Testis (tissue), 2 donors: ENCODE measurements around the gene STXBP6.

Experiments
- POLR2A ChIP-seq: fragments of 450-650 bp; IDR thresholded peaks from one replicate; pipeline ENCODE4 v1.6.1; 2017; ENCODE audit warnings: antibody characterized with exemption, mild to moderate bottlenecking, moderate library complexity
- TF ChIP-seq, protein P1 (sequence below), 3 experiments: fragments of 450-650 bp in 2 of 3; fragments of 200-600 bp in 1 of 3; sonication (generic) in 1 of 3; IDR thresholded peaks; one replicate each; pipeline ENCODE4 v1.5.1; 2016 to 2019; ENCODE audit warnings: antibody characterized with exemption in 3 of 3, mild to moderate bottlenecking in 2 of 3, moderate library complexity in 1 of 3

DNA sequence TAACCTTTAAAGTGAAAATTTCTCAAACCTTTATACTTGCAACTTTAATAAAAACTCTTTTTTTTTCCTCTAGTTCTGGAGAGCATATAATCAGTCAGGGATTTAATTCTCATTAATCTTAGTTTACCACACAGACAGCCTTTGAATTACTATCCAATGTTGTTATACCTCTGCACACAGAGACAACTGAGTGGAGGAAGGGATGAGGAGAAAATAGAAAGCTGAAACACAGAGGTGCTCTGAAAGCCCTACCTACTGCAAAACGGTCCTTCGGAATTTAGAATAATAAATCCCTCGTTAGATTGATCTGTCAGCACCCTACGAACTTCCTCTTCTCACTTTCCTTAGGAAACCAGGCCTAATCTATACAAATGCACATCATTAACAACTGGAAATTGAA lies 122.1 kb downstream of the STXBP6 start:
- TF ChIP-seq, protein P1, sequence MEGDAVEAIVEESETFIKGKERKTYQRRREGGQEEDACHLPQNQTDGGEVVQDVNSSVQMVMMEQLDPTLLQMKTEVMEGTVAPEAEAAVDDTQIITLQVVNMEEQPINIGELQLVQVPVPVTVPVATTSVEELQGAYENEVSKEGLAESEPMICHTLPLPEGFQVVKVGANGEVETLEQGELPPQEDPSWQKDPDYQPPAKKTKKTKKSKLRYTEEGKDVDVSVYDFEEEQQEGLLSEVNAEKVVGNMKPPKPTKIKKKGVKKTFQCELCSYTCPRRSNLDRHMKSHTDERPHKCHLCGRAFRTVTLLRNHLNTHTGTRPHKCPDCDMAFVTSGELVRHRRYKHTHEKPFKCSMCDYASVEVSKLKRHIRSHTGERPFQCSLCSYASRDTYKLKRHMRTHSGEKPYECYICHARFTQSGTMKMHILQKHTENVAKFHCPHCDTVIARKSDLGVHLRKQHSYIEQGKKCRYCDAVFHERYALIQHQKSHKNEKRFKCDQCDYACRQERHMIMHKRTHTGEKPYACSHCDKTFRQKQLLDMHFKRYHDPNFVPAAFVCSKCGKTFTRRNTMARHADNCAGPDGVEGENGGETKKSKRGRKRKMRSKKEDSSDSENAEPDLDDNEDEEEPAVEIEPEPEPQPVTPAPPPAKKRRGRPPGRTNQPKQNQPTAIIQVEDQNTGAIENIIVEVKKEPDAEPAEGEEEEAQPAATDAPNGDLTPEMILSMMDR (IDR thresholded peaks at IDR 0.05): no peak
- TF ChIP-seq POLR2A: no peak
